Measurements from ENCODE around the gene CHKB.

The CHKB gene

DNA sequence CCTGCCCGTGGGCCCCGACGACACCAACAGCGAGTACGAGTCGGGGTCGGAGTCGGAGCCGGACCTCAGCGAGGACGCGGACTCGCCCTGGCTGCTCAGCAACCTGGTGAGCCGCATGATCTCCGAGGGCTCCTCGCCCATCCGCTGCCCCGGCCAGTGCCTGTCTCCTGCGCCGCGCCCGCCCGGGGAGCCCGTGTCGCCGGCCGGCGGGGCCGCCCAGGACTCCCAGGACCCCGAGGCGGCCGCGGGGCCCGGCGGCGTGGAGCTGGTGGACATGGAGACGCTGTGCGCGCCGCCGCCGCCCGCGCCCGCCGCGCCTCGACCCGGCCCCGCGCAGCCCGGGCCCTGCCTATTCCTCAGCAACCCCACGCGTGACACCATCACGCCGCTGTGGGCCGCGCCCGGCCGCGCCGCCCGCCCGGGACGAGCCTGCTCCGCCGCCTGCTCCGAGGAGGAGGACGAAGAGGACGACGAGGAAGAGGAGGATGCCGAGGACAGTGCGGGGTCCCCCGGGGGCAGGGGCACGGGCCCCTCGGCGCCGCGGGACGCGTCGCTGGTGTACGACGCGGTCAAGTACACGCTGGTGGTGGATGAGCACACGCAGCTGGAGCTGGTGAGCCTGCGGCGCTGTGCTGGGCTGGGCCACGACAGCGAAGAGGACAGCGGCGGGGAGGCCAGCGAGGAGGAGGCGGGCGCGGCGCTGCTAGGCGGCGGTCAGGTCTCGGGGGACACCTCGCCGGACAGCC is 21.8 kb upstream of the CHKB start:
- Histone ChIP-seq H3K4me3 (ENCODE audit: insufficient read depth, low read length, poor library complexity, severe bottlenecking) (no peak overlapping the region), H3K9me3 (ENCODE audit: insufficient read depth, low read length) (no peaks in the 10 kb centered on the region), H3K9ac (ENCODE audit: low read length) (no peak overlapping the region), H4K20me1 (ENCODE audit: low read depth, low read length) (no peaks in the 10 kb centered on the region), H3K9me2 (replicated peaks; ENCODE audit: insufficient read depth, low read length) (no peaks in the 10 kb centered on the region), H3F3A (ENCODE audit: insufficient read depth) (no peaks in the 10 kb centered on the region), H3K36me3 (ENCODE audit: low read length) (no peaks in the 10 kb centered on the region), H3K27me3 (ENCODE audit: low read length) (no peaks in the 10 kb centered on the region), H3K79me2 (ENCODE audit: insufficient read depth, low read length) (no peaks in the 10 kb centered on the region), H3K27ac (ENCODE audit: low read depth, low read length) (no peak overlapping the region), H3K4me2 (ENCODE audit: low read depth, low read length, poor library complexity, severe bottlenecking) (no peak overlapping the region), H2AFZ (ENCODE audit: low read depth, low read length, severe bottlenecking) (no peak overlapping the region)
- TF ChIP-seq EZH2phosphoT487 (conservative IDR thresholded peaks at IDR 0.05; ENCODE audit: low read length), result no peak
- TF ChIP-seq, protein P1, sequence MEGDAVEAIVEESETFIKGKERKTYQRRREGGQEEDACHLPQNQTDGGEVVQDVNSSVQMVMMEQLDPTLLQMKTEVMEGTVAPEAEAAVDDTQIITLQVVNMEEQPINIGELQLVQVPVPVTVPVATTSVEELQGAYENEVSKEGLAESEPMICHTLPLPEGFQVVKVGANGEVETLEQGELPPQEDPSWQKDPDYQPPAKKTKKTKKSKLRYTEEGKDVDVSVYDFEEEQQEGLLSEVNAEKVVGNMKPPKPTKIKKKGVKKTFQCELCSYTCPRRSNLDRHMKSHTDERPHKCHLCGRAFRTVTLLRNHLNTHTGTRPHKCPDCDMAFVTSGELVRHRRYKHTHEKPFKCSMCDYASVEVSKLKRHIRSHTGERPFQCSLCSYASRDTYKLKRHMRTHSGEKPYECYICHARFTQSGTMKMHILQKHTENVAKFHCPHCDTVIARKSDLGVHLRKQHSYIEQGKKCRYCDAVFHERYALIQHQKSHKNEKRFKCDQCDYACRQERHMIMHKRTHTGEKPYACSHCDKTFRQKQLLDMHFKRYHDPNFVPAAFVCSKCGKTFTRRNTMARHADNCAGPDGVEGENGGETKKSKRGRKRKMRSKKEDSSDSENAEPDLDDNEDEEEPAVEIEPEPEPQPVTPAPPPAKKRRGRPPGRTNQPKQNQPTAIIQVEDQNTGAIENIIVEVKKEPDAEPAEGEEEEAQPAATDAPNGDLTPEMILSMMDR (IDR thresholded peaks at IDR 0.05; ENCODE audit: insufficient read depth, low read length, poor library complexity, severe bottlenecking), result no peak

DNA sequence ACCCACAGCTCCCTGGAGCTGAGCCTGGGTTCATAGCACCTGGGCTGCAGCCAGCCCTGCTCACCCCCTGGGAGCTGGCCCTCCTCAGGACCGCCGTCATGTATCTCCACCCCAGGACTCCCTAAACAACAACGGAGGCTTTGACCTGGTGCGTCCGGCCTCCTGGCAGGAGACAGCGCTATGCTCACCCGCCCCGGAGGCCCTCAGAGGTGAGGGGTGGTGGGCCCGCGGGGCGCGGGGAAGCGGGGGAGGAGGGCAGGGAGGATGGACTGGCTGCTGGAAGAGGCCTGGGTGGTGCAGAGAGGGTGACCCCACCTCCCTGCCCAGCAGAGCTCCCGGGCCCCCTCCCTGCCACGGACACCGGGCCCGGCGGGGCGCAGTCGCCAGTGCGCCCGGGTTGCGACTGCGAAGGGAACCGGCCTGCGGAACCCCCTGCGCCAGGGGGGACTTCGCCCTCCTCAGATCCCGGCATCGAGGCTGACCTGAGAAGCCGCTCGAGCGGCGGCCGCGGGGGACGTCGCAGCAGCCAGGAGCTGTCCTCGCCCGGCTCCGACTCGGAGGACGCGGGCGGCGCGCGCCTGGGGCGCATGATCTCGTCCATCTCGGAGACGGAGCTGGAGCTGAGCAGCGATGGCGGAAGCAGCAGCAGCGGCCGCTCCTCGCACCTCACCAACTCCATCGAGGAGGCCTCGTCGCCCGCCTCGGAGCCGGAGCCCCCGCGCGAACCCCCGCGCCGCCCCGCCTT is 21.0 kb upstream of the CHKB start:
- no peak overlapping the region for H3K27ac ChIP-seq (ENCODE audit: low read depth, low read length)
- H3K27me3 ChIP-seq (ENCODE audit: low read length), result no peaks in the 10 kb centered on the region
- no peaks in the 10 kb centered on the region for H3K9me3 ChIP-seq (ENCODE audit: insufficient read depth, low read length)
- H3K4me2 ChIP-seq (ENCODE audit: low read depth, low read length, poor library complexity, severe bottlenecking), result no peak overlapping the region
- no peaks in the 10 kb centered on the region for H3F3A ChIP-seq (ENCODE audit: insufficient read depth)
- H3K4me3 ChIP-seq (ENCODE audit: insufficient read depth, low read length, poor library complexity, severe bottlenecking), result no peak overlapping the region
- no peak for TF ChIP-seq EZH2phosphoT487 (conservative IDR thresholded peaks at IDR 0.05; ENCODE audit: low read length)
- TF ChIP-seq, protein P1 (IDR thresholded peaks at IDR 0.05; ENCODE audit: insufficient read depth, low read length, poor library complexity, severe bottlenecking), result no peak
- H3K79me2 ChIP-seq (ENCODE audit: insufficient read depth, low read length), result no peaks in the 10 kb centered on the region
- no peak overlapping the region for H2AFZ ChIP-seq (ENCODE audit: low read depth, low read length, severe bottlenecking)
- H3K36me3 ChIP-seq (ENCODE audit: low read length), result no peaks in the 10 kb centered on the region
- no peaks in the 10 kb centered on the region for H4K20me1 ChIP-seq (ENCODE audit: low read depth, low read length)
- H3K9me2 ChIP-seq (replicated peaks; ENCODE audit: insufficient read depth, low read length), result no peaks in the 10 kb centered on the region
- H3K9ac ChIP-seq (ENCODE audit: low read length), result no peak overlapping the region

DNA sequence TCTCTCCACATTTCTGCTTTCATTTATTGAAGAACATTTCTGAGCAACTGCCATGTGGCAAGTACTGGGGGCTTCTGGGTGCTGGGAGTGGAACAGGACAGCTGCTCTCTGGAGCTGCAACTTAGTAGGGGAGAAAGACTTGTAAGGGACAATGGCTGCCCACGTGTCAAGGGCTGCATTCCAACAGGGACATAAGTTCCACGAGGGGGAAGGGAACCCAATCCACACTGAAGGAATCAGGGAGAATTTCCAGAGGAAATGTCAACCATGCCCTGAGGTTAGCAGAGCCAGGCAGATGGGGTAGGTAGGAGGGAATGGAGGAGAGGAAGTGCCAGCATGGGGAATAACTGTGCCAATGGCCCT is 19.7 kb upstream of the CHKB start:
- H3K9ac ChIP-seq (ENCODE audit: low read length), result no peak overlapping the region
- H2AFZ ChIP-seq (ENCODE audit: low read depth, low read length, severe bottlenecking), result no peak overlapping the region
- H3K9me3 ChIP-seq (ENCODE audit: insufficient read depth, low read length), result no peaks in the 10 kb centered on the region
- H3K27ac ChIP-seq (ENCODE audit: low read depth, low read length), result no peak overlapping the region
- no peaks in the 10 kb centered on the region for H3K27me3 ChIP-seq (ENCODE audit: low read length)
- no peak for TF ChIP-seq EZH2phosphoT487 (conservative IDR thresholded peaks at IDR 0.05; ENCODE audit: low read length)
- TF ChIP-seq, protein P1 (IDR thresholded peaks at IDR 0.05; ENCODE audit: insufficient read depth, low read length, poor library complexity, severe bottlenecking), result no peak
- no peaks in the 10 kb centered on the region for H3K36me3 ChIP-seq (ENCODE audit: low read length)
- no peaks in the 10 kb centered on the region for H3K9me2 ChIP-seq (replicated peaks; ENCODE audit: insufficient read depth, low read length)
- no peaks in the 10 kb centered on the region for H3K79me2 ChIP-seq (ENCODE audit: insufficient read depth, low read length)
- no peaks in the 10 kb centered on the region for H3F3A ChIP-seq (ENCODE audit: insufficient read depth)
- no peaks in the 10 kb centered on the region for H4K20me1 ChIP-seq (ENCODE audit: low read depth, low read length)
- no peak overlapping the region for H3K4me2 ChIP-seq (ENCODE audit: low read depth, low read length, poor library complexity, severe bottlenecking)
- H3K4me3 ChIP-seq (ENCODE audit: insufficient read depth, low read length, poor library complexity, severe bottlenecking), result no peak overlapping the region

Measured in SU-DHL-6 (cell line).